ENCODE data around the gene ACIN1. TPM values are rescaled to one million over a fixed set of nuclear protein-coding genes. Genes with fewer than 3 reads are reported as not detected.

Gene ACIN1
- total and polyA plus RNA-seq, 2 of the 13 experiments (the other 11 are each of a cell fraction or from before 2014, with no cell fraction given), result 165 to 183 TPM

DNA sequence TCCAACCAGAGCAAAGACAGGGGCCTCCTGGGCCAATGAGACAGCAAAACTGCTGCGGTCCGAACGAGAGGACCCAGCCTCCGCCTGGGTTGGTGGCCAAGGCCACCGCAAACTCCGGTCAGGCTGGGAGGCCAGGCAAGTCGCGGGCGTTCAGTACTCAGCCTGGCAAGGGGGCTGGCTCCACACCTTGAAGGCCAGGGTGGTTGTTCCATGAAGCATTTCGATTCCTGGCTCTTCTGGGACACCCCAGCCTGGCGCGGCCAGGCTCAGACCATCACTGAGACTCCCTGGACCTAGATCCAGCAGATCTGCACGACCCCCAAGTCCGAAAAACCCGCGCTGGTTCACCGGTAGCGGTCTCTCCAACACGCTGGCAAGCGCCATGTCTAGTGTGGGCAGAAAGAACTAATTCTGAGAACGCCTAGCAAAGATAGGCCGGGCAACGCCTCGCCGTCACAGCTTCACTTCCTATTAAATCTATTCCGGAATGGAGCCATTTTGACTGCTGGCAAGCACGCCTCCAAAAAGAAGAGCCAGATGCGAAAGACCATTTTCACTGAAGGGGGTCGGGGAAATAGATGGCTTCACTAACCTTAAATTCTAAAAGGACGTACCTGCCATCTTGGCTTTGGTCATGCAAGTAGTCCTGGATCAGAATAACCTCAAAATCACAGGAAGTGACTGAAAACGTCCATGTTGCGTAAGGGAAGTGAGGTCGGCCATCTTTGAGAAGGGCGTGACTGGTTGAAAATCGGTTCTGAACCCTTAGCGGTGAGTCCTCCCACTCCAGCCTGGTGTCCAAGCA, 60.2 kb downstream of the ACIN1 start, which contains the start of gene PSMB5 (continued):
- TF ChIP-seq BRD4 (CRISPR knock-in tag; IDR thresholded peaks at IDR 0.05), result peak; percentile 99
- TF ChIP-seq ZNF563 (CRISPR knock-in tag; IDR thresholded peaks at IDR 0.05), result peak; percentile 96
- TF ChIP-seq ZNF550 (CRISPR knock-in tag; IDR thresholded peaks at IDR 0.05; ENCODE audit: borderline replicate concordance), result peak; percentile 79; the same call in 1 of the 2 replicates
- TF ChIP-seq U2AF1 (optimal IDR thresholded peaks at IDR 0.05; ENCODE audit: low read depth, low read length), result peak; percentile 96
- peak; percentile 29; the same call in 1 of the 2 replicates for TF ChIP-seq SIN3A (IDR thresholded peaks at IDR 0.05; ENCODE audit: borderline replicate concordance, low read depth, low read length)
- TF ChIP-seq, protein P1, sequence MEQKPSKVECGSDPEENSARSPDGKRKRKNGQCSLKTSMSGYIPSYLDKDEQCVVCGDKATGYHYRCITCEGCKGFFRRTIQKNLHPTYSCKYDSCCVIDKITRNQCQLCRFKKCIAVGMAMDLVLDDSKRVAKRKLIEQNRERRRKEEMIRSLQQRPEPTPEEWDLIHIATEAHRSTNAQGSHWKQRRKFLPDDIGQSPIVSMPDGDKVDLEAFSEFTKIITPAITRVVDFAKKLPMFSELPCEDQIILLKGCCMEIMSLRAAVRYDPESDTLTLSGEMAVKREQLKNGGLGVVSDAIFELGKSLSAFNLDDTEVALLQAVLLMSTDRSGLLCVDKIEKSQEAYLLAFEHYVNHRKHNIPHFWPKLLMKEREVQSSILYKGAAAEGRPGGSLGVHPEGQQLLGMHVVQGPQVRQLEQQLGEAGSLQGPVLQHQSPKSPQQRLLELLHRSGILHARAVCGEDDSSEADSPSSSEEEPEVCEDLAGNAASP (CRISPR knock-in tag; IDR thresholded peaks at IDR 0.05; ENCODE audit: borderline replicate concordance), result peak; percentile 85
- TF ChIP-seq JUND (CRISPR knock-in tag; IDR thresholded peaks at IDR 0.05), result no peak
- TF ChIP-seq CC2D1A (CRISPR knock-in tag; IDR thresholded peaks at IDR 0.05), result peak; percentile 83; the same call in 1 of the 2 replicates
- peak; percentile 95 for TF ChIP-seq ZNF782 (CRISPR knock-in tag; IDR thresholded peaks at IDR 0.05; ENCODE audit: borderline replicate concordance)
- peak; percentile 78; the same call in 1 of the 2 replicates for TF ChIP-seq ZNF354B (CRISPR knock-in tag; IDR thresholded peaks at IDR 0.05)
- peak; percentile 82 for TF ChIP-seq RXRA (CRISPR knock-in tag; IDR thresholded peaks at IDR 0.05)
- TF ChIP-seq ZNF530 (CRISPR knock-in tag; IDR thresholded peaks at IDR 0.05; ENCODE audit: low read depth), result 0 out of 2 replicates have a peak, but pooled peaks have one; percentile 75
- peak; percentile 87 for TF ChIP-seq ARNTL (CRISPR knock-in tag; IDR thresholded peaks at IDR 0.05)
- peak; percentile 53 for TF ChIP-seq SIX1 (CRISPR knock-in tag; IDR thresholded peaks at IDR 0.05; ENCODE audit: borderline replicate concordance)
- peak; percentile 98 for TF ChIP-seq KLF6 (CRISPR knock-in tag; IDR thresholded peaks at IDR 0.05)
- peak; percentile 79; the same call in 1 of the 2 replicates for TF ChIP-seq ZFP90 (CRISPR knock-in tag; IDR thresholded peaks at IDR 0.05; ENCODE audit: borderline replicate concordance)
- peak; percentile 96; the same call in 1 of the 2 replicates for TF ChIP-seq NFKB2 (CRISPR knock-in tag; IDR thresholded peaks at IDR 0.05; ENCODE audit: borderline replicate concordance)
- TF ChIP-seq TP53 (CRISPR knock-in tag; conservative IDR thresholded peaks at IDR 0.05), result peak; percentile 80; the same call in 1 of the 2 replicates
- peak; percentile 87 for TF ChIP-seq POGZ (CRISPR knock-in tag; IDR thresholded peaks at IDR 0.05)
- peak; percentile 93; the same call in 1 of the 2 replicates for TF ChIP-seq ISX (CRISPR knock-in tag; conservative IDR thresholded peaks at IDR 0.05)
- TF ChIP-seq, protein P2, sequence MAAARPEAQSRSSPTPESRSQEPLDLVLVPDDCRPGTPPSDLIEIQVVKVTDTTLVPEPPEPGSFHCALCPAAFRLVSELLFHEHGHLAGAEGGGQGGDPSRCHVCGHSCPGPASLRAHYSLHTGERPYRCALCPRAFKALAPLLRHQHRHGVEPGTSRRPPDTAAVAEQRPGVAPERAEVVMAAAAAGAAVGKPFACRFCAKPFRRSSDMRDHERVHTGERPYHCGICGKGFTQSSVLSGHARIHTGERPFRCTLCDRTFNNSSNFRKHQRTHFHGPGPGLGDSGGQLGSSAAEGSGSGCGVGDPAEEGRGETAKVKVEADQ (CRISPR knock-in tag; IDR thresholded peaks at IDR 0.05; ENCODE audit: borderline replicate concordance), result peak; percentile 70
- TF ChIP-seq, protein P3, sequence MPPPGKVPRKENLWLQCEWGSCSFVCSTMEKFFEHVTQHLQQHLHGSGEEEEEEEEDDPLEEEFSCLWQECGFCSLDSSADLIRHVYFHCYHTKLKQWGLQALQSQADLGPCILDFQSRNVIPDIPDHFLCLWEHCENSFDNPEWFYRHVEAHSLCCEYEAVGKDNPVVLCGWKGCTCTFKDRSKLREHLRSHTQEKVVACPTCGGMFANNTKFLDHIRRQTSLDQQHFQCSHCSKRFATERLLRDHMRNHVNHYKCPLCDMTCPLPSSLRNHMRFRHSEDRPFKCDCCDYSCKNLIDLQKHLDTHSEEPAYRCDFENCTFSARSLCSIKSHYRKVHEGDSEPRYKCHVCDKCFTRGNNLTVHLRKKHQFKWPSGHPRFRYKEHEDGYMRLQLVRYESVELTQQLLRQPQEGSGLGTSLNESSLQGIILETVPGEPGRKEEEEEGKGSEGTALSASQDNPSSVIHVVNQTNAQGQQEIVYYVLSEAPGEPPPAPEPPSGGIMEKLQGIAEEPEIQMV (CRISPR knock-in tag; IDR thresholded peaks at IDR 0.05; ENCODE audit: low read depth), result peak; percentile 94
- TF ChIP-seq ZBTB7B (CRISPR knock-in tag; IDR thresholded peaks at IDR 0.05), result peak; percentile 90
- peak; percentile 69 for TF ChIP-seq MED13 (CRISPR knock-in tag; IDR thresholded peaks at IDR 0.05)
- TF ChIP-seq KAT8 (CRISPR knock-in tag; IDR thresholded peaks at IDR 0.05), result peak; percentile 93
- TF ChIP-seq ZC3H4 (CRISPR knock-in tag; IDR thresholded peaks at IDR 0.05; ENCODE audit: borderline replicate concordance), result no peak
- no peak; the same call in 1 of the 2 replicates for TF ChIP-seq ZNF552 (CRISPR knock-in tag; IDR thresholded peaks at IDR 0.05; ENCODE audit: borderline replicate concordance)
- TF ChIP-seq GABPB1 (CRISPR knock-in tag; IDR thresholded peaks at IDR 0.05), result peak; percentile 96

All from HepG2 (cell line).